ENCODE data around the gene NDUFB4.
"Not testable (repeated sequence)": the region's sequence is repeated elsewhere in the genome, so short reads cannot be mapped to it uniquely, and the experiment has no call there.

NDUFB4 gene

GRCh38 chr3:120572027-120572426 lies 24.1 kb upstream of the NDUFB4 start:
- FAIRE-seq = no peak

GRCh38 chr3:120587332-120587975 lies 8.7 kb upstream of the NDUFB4 start:
- no peak for FAIRE-seq

DNA sequence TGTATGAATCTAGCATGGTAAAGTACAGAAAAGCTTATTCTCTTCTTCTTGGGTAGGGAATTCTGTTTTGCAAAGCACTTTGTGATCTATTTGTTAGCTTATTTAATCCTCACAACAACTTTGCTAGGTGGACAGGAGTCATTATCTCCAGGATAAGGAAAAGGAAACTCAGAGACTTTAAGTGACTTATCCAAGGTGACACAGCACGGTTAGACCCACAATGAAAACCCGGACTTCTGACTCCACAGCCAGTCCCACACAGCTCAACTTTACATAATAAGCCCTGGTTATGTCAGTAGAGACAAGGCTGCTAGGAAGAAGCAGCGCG lies 384 bp upstream of the NDUFB4 start:
- FAIRE-seq = no peak

DNA sequence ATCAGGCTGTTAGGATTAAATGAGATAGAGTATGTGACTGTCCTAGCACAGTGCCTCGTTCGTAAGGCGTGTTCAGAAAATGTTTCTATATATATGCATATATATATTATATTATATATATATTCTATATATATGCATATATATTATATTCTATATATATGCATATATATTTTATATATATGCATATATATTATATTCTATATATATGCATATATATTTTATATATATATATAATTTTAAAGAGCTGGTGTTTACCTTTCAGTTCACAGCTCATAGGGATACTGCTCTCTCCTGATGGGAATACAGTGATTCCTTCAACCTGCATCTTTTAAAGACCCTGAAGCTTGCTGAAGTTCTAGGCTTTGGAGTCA lies 702 bp downstream of the NDUFB4 start:
- peak; percentile 66 for FAIRE-seq

- no peak for FAIRE-seq
Observed at GRCh38 chr3:120597445-120598049, 1.4 kb downstream of the NDUFB4 start.

DNA sequence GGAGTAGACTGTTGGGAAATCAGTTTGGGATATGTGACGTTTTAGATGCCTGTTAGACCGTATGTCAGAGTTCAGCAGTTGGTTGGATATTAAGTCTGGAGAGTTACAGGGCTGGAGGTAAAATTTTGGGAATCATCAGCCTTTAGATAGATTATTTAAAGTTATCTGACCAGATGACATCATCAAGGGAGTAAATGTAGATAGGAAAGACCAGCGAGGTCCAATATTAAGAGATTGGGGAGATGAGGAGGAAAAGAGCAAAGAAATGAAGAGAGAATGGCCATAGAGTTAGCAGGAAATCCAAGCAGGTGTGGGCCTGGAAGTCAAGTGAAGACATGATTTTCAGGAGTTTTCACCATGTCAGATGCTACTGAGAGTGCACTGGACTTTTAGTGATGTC lies 3.1 kb downstream of the NDUFB4 start:
- no peak for FAIRE-seq

DNA sequence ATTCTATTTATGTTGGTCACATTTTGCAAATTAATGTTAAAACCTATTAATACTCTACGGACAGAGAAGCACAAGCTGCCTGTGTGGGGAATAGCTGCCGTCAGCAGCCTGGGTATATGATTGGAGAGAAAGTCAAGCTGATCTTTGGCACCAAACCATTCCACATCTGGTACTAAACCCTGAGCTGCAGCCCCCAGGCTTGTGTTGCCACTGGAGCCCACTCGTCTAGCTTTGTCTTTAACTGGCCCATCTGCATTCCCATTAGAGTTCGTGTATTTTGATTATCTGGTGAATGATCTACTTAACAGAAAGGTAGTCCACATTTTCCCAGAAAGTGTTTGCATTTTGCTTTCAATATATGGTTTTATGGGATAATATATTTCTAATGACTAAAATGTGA lies 5.4 kb downstream of the NDUFB4 start:
- FAIRE-seq = no peak

- no peak for FAIRE-seq
Observed at GRCh38 chr3:120602682-120603081, 6.5 kb downstream of the NDUFB4 start.

DNA sequence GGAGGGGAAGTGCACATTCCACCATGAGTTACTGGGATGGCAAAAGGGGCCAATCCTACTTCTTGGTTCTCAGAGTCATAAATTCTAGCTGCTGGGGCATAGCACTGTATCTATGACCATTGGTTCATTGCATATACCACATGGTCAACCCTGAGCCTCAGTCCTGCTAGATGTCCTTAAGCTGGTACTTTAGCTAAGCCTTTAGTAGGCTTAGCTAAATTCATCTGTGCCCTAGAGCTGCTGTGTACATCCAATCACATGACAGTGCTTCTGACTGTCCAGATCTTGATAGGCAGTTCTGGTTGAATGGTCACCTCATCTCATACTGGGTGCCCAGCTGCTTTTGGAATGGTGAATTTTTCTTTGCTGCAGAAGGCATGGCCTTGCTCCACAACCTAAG lies 8.2 kb downstream of the NDUFB4 start:
- FAIRE-seq = no peak

- no peak for FAIRE-seq
Observed at GRCh38 chr3:120604784-120605183, 8.6 kb downstream of the NDUFB4 start.

GRCh38 chr3:120608506-120608905 lies 12.4 kb downstream of the NDUFB4 start:
- no peak for FAIRE-seq

GRCh38 chr3:120614765-120615164 lies 18.6 kb downstream of the NDUFB4 start:
- no peak for FAIRE-seq

GRCh38 chr3:120615847-120616609 lies 19.9 kb downstream of the NDUFB4 start:
- no peak for FAIRE-seq

DNA sequence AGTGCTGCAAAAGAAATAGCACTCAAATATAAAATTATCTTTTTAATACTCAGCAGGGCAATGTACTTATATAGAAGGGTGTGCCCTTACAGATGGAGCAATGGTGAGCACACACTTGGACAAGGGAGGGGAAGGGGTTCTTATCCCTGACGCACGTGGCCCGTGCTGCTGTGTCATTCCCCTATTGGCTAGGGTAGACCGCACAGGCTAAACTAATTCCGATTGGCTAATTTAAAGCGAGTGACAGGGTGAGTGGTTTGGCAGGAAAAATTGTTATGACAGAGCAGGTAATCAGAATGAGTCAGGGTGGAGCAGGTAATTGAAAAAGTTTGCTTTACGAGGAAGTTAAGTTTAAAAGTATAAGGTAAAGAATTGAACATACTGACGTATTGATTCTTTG lies 20.6 kb downstream of the NDUFB4 start:
- FAIRE-seq = not testable (repeated sequence)

GRCh38 chr3:120622457-120622856 lies 26.3 kb downstream of the NDUFB4 start:
- FAIRE-seq = no peak

DNA sequence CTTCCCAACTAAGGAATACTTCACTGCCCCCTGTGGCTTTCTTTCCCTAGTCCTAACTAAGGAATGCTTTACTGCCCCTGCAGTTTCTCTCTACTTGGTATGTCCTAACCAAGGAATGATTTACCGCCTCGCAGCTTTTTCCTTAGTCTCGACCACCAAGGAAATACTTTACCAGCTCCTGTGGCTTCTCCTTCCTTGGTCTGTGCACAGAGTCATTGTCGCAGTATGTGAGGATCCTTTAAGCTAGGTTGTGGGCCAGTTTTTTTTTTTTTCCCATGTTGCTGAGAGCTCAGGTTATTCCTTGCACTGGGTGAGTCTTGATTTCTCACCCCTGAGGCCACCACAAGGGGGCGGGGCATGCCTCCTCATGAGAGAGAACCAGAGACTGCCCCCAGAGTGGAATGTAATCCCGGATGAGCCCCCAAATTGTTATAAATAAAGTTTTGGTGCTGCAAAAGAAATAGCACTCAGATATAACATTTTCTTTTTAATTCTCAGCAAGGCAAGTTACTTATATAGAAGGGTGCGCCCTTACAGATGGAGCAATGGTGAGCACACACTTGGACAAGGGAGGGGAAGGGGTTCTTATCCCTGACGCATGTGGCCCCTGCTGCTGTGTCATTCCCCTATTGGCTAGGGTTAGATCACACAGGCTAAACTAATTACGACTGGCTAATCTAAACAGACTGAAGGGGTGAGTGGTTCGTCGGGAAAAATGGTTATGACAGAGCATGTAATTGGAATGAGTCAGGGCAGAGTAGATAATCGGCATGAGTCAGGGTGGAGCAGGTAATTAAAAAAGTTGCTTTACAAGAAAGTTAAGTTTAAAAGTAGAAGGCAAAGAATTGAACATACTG lies 27.0 kb downstream of the NDUFB4 start:
- FAIRE-seq = no peak

DNA sequence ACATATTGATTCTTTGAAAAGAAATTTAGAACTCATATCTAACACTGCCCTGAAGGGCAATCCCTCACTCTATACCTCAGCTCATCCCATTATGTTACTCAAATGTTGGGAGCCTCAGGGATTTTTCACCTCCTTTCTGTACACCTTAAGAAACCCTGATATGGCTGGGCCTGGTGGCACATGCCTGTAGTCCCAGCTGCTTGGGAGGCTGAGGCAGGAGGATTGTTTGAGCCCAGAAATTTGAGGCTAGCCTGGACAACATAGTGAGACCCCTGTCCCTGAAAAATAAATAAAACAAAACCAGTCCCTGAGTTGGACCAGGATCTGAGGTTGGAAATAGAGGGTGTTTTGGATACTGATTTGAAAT lies 27.6 kb downstream of the NDUFB4 start:
- no peak for FAIRE-seq

GRCh38 chr3:120625159-120625586 lies 29.0 kb downstream of the NDUFB4 start:
- no peak for FAIRE-seq

GRCh38 chr3:120634539-120634938 lies 38.4 kb downstream of the NDUFB4 start:
- no peak for FAIRE-seq

- no peak for FAIRE-seq
Observed at GRCh38 chr3:120636795-120637401, 40.8 kb downstream of the NDUFB4 start.

DNA sequence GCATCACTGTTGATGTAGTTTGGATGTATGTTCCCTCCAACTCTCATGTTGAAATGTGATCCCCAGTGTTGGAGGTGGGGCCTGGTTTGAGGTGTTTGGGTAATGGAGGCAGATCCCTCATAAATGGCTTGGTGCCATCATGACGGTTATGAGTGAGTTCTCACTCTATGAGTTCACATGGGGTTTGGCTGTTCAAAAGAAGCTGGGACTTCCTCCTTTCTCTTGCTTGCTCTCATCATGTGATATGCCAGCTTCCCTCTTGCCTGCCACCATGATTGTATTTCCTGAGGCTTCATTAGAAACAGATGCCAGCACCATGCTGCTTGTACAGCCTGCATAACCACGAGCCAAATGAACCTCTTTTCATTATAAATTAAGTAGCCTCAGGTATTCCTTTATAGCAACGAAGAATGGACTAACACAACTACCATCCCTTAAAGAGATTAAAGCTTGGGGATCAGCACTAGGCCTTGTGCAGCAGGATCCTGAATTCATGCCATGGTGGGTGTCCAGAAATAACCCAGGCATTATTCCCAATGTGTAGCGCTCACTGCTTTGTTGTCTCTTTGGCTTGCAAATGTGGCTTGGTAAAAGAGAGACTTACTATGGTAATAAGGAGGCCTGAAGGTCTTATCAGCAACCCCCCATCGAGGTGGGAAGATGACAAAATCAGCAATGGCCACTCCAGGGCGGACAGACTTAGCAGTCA lies 41.9 kb downstream of the NDUFB4 start:
- FAIRE-seq = no peak

- not testable (repeated sequence) for FAIRE-seq
Observed at GRCh38 chr3:120638820-120639219, 42.7 kb downstream of the NDUFB4 start.

Data from G401.6 (cell line).